Measurements from ENCODE around the gene PCDH9. TPM values are rescaled to one million over a fixed set of nuclear protein-coding genes. Genes with fewer than 3 reads are reported as not detected.

The PCDH9 gene
- polyA plus RNA-seq, 1 experiment: 3.3 TPM

DNA sequence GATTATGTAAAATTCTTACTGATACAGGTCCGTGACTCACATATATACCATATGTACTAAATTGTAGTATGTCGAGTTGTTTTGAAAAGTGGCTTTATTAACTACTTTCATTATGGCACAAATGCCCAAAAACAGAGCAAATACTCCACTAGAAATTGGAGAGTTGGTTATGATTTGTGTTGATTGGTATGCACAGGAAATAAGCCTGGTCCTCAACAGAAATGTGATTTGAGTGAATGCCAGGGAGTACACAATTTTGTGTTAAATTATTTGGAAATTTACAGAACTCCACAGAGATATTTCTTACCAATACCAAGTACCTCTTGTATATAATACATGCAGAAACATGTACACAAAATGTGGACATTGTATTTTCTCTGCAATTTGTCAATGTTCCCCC is 676.7 kb downstream of the PCDH9 start:
- Histone ChIP-seq H3K4me3 (ENCODE audit: low read depth, low read length) (no peak overlapping the region), H3K27ac (ENCODE audit: low read depth, low read length) (no peak overlapping the region), H3K9me3 (ENCODE audit: control insufficient read depth, insufficient read depth, low read length) (no peaks in the 10 kb centered on the region), H3K27me3 (ENCODE audit: control insufficient read depth, insufficient read depth, low read length) (no peaks in the 10 kb centered on the region)
- ChIA-PET CTCF (no interaction called here), POLR2A (no interaction called here)
- DNase-seq (ENCODE audit: low read depth, low spot score): no peak
- TF ChIP-seq, protein P1, sequence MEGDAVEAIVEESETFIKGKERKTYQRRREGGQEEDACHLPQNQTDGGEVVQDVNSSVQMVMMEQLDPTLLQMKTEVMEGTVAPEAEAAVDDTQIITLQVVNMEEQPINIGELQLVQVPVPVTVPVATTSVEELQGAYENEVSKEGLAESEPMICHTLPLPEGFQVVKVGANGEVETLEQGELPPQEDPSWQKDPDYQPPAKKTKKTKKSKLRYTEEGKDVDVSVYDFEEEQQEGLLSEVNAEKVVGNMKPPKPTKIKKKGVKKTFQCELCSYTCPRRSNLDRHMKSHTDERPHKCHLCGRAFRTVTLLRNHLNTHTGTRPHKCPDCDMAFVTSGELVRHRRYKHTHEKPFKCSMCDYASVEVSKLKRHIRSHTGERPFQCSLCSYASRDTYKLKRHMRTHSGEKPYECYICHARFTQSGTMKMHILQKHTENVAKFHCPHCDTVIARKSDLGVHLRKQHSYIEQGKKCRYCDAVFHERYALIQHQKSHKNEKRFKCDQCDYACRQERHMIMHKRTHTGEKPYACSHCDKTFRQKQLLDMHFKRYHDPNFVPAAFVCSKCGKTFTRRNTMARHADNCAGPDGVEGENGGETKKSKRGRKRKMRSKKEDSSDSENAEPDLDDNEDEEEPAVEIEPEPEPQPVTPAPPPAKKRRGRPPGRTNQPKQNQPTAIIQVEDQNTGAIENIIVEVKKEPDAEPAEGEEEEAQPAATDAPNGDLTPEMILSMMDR (IDR thresholded peaks at IDR 0.05; ENCODE audit: low read depth, low read length): no peak

DNA sequence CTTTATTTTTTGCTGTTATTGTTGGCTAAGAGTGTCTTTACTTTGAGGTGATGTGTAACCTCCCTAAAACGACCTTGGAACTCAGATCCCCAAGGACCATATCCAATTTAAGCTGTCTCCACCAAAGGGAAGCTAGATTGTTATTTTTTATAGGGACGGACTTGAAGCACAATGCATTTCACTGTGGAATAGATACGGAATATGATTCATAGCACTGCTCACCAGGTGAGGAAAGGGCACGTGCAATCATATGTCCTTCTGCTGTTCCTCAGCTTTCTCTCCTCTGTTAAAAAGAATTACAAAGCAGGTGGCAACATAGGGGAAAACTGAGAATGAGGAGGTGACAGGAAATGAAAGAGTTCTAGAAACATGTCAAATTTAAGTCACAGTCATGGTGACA is 679.0 kb downstream of the PCDH9 start:
- TF ChIP-seq, protein P1 (IDR thresholded peaks at IDR 0.05; ENCODE audit: low read depth, low read length): no peak
- H3K9me3 ChIP-seq (ENCODE audit: control insufficient read depth, insufficient read depth, low read length): no peaks in the 10 kb centered on the region
- DNase-seq (ENCODE audit: low read depth, low spot score): no peak
- no peaks in the 10 kb centered on the region for H3K27me3 ChIP-seq (ENCODE audit: control insufficient read depth, insufficient read depth, low read length)
- no peak overlapping the region for H3K27ac ChIP-seq (ENCODE audit: low read depth, low read length)
- CTCF ChIA-PET: no interaction called here
- POLR2A ChIA-PET: no interaction called here
- H3K4me3 ChIP-seq (ENCODE audit: low read depth, low read length): no peak overlapping the region

DNA sequence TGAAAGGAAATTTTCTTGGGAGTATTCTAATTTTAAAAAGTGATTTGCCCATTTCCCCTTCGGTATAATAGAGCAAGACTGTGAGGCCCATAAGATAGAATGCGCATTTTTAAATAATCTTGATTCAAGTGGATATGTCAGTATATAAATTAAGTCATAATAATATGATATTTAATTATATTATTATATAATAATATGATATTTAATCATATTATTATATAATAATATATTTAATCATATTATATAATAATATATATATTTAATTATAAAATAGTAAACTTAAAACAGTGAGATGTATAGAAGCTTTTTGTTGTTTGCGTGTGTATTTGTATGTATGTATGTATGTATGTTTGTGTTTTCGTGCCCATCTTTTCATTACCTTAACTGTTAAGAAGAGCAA is 682.5 kb downstream of the PCDH9 start:
- no peaks in the 10 kb centered on the region for H3K9me3 ChIP-seq (ENCODE audit: control insufficient read depth, insufficient read depth, low read length)
- no peak for DNase-seq (ENCODE audit: low read depth, low spot score)
- no peak overlapping the region for H3K27ac ChIP-seq (ENCODE audit: low read depth, low read length)
- no peaks in the 10 kb centered on the region for H3K27me3 ChIP-seq (ENCODE audit: control insufficient read depth, insufficient read depth, low read length)
- no peak overlapping the region for H3K4me3 ChIP-seq (ENCODE audit: low read depth, low read length)
- CTCF ChIA-PET: no interaction called here
- POLR2A ChIA-PET: no interaction called here
- TF ChIP-seq, protein P1 (IDR thresholded peaks at IDR 0.05; ENCODE audit: low read depth, low read length): no peak

DNA sequence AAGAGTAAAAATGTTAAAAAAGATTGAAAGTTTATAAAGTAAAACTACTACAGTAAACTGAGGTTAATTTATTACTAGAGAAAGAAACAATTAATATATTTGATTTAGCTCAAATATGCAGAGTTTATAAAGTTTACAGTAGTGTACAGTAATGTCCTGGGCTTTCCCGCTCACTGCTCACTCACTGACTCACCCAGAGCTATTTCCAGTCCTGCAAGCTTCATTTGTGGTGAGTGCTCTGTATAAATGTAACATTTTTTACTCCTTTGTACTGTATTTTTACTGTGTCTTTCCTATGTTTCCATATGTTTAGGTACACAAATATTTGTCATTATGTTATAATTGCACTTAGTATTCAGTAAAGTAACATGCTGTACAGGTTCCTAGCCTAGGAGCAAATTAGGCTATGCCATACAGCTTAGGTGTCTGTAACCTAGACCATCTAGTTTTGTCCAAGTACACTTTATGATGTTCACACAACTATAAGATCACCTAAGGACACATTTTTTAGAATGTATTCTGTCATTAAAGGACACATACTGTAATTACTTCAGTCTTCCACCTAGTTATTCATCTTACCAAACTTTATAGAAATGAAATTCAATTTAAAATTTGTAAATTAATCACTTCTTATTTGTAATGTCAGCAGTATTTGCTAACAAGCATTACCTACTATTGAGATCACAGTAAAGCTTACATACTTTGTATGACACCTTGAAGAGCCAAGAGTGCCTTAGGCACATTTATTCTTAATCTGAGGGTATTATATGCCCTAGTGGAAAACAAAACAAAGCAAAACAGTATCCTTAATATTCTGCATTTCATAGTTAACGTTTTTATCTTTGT is 683.4 kb downstream of the PCDH9 start:
- DNase-seq (ENCODE audit: low read depth, low spot score): peak; percentile 20
- CTCF ChIA-PET: no interaction called here
- TF ChIP-seq, protein P1 (IDR thresholded peaks at IDR 0.05; ENCODE audit: low read depth, low read length): no peak
- Histone ChIP-seq H3K4me3 (ENCODE audit: low read depth, low read length) (no peak overlapping the region), H3K27ac (ENCODE audit: low read depth, low read length) (no peak overlapping the region), H3K27me3 (ENCODE audit: control insufficient read depth, insufficient read depth, low read length) (no peaks in the 10 kb centered on the region), H3K9me3 (ENCODE audit: control insufficient read depth, insufficient read depth, low read length) (no peaks in the 10 kb centered on the region)
- POLR2A ChIA-PET: no interaction called here

DNA sequence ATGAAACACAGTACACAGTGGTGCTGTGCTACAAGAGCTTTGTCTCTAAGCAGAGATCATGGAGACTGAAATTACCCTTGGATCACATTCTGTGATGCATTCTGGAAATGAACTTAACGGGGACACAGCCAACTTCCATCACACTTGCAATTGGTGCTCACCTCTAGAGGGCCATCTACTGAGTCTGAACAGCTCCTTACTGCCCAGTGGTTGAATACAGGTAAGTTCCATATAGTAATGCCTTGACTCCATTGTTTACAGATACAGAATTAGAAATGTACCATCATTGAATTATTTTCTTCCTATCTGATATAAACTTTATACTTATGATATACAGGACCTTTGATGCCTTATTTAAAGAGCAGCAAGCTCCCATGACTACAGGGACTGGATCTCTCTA is 686.4 kb downstream of the PCDH9 start:
- ChIA-PET POLR2A (no interaction called here), CTCF (no interaction called here)
- Histone ChIP-seq H3K4me3 (ENCODE audit: low read depth, low read length) (no peak overlapping the region), H3K9me3 (ENCODE audit: control insufficient read depth, insufficient read depth, low read length) (no peaks in the 10 kb centered on the region), H3K27ac (ENCODE audit: low read depth, low read length) (no peak overlapping the region), H3K27me3 (ENCODE audit: control insufficient read depth, insufficient read depth, low read length) (no peaks in the 10 kb centered on the region)
- no peak for DNase-seq (ENCODE audit: low read depth, low spot score)
- TF ChIP-seq, protein P1 (IDR thresholded peaks at IDR 0.05; ENCODE audit: low read depth, low read length): no peak

Measured in AG04450 (cell line).